ENCODE data around the gene GOSR2.
A peak's percentile ranks its signal among the peaks of the same experiment; 100 is the strongest.

Gene GOSR2

GRCh38 chr17:46922804-46923635, at the start of gene GOSR2:
GOSR2 (plus strand) TSS chr17:46923160; CDS start chr17:46923193, 33 bp downstream.
- DNase-seq: peak; percentile 94

GRCh38 chr17:46873941-46874645, 48.9 kb upstream of the GOSR2 start:
- DNase-seq: no peak

GRCh38 chr17:46874906-46875305, 48.1 kb upstream of the GOSR2 start:
- DNase-seq: no peak

GRCh38 chr17:46875849-46876352, 47.1 kb upstream of the GOSR2 start:
- no peak for DNase-seq

GRCh38 chr17:46876353-46876887, 46.5 kb upstream of the GOSR2 start:
- peak; percentile 28 for DNase-seq

GRCh38 chr17:46876926-46877325, 46.0 kb upstream of the GOSR2 start:
- no peak for DNase-seq

- no peak for DNase-seq
These were observed 45.5 kb upstream of the GOSR2 start for GRCh38 chr17:46877466-46877865.

GRCh38 chr17:46878055-46878454, 44.9 kb upstream of the GOSR2 start:
- no peak for DNase-seq

GRCh38 chr17:46879101-46879500, 43.9 kb upstream of the GOSR2 start:
- no peak for DNase-seq

- no peak for DNase-seq
These were observed 41.9 kb upstream of the GOSR2 start for GRCh38 chr17:46881015-46881414.

- no peak for DNase-seq
These were observed 40.3 kb upstream of the GOSR2 start for GRCh38 chr17:46882666-46883065.

- no peak for DNase-seq
These were observed 39.0 kb upstream of the GOSR2 start for GRCh38 chr17:46883871-46884520.

GRCh38 chr17:46884552-46884951, 38.4 kb upstream of the GOSR2 start:
- DNase-seq: no peak

GRCh38 chr17:46885415-46886309, 37.3 kb upstream of the GOSR2 start:
- DNase-seq: no peak

GRCh38 chr17:46886310-46886663, 36.7 kb upstream of the GOSR2 start:
- DNase-seq: no peak

- DNase-seq: no peak
These were observed 35.2 kb upstream of the GOSR2 start for GRCh38 chr17:46887717-46888116.

- no peak for DNase-seq
These were observed 34.2 kb upstream of the GOSR2 start for GRCh38 chr17:46888727-46889126.

GRCh38 chr17:46889519-46889918, 33.4 kb upstream of the GOSR2 start:
- DNase-seq: no peak

- DNase-seq: no peak
These were observed 32.9 kb upstream of the GOSR2 start for GRCh38 chr17:46889992-46890564.

- no peak for DNase-seq
These were observed 32.3 kb upstream of the GOSR2 start for GRCh38 chr17:46890638-46891037.

GRCh38 chr17:46892192-46892703, 30.7 kb upstream of the GOSR2 start:
- DNase-seq: no peak

GRCh38 chr17:46894024-46894423, 28.9 kb upstream of the GOSR2 start:
- no peak for DNase-seq

Measured in activated CD4-positive, alpha-beta T cell treated with anti-CD3 and anti-CD28 coated beads for 48 hours (primary cell).